HEK293 (cell line): Measurements from ENCODE around the gene RXYLT1.

Experiments used
- CTCF ChIA-PET: fragments of 350-600 bp; formaldehyde crosslinking; extraction: SDS; loops from one replicate; lab custom pipeline; 2021; ENCODE audit warnings: antibody characterized with exemption; lab: Yijun Ruan, JAX
- POLR2A ChIA-PET: fragments of 300-600 bp; formaldehyde crosslinking; extraction: SDS; loops from one replicate; lab custom pipeline; 2020; ENCODE audit warnings: antibody characterized with exemption, inconsistent platforms; lab: Yijun Ruan, JAX
- H3K27ac ChIP-seq: fragments of 200-500 bp; sonication (Bioruptor generic); 2 replicates; pipeline ENCODE4 v1.5.1; 2014; ENCODE audit warnings: low read depth, low read length, control low read depth, inconsistent platforms; ENCODE audit errors: extremely low read depth
- H3K36me3 ChIP-seq, 2 experiments: fragments of 200-500 bp in 1 of 2; sonication (Bioruptor generic) in 1 of 2; 1 replicate in 1 of 2; 2 replicates in 1 of 2; pipeline ENCODE4 v1.5.1; 2014 to 2017; ENCODE audit warnings: inconsistent platforms in 2 of 2, low read length in 2 of 2; ENCODE audit not compliant: control insufficient read depth in 2 of 2, insufficient read depth in 1 of 2
- H3K4me1 ChIP-seq: fragments of 200-500 bp; sonication (Bioruptor generic); 2 replicates; pipeline ENCODE4 v1.5.1; 2014; ENCODE audit warnings: mild to moderate bottlenecking, low read length, inconsistent platforms; ENCODE audit not compliant: control insufficient read depth, insufficient read depth
- H3K4me3 ChIP-seq: 2 replicates; pipeline ENCODE4 v1.5.1; 2011; ENCODE audit warnings: low read depth, mild to moderate bottlenecking, control low read depth, low read length, moderate library complexity
- H3K9me3 ChIP-seq: fragments of 200-500 bp; sonication (Bioruptor generic); 2 replicates; pipeline ENCODE4 v1.5.1; 2014; ENCODE audit warnings: low read depth, low read length, inconsistent platforms; ENCODE audit not compliant: control insufficient read depth, insufficient read depth
- GLIS1 ChIP-seq: fragments of 450-650 bp; formaldehyde crosslinking; IDR thresholded peaks from 2 replicates; pipeline ENCODE4 v1.5.1; 2016; ENCODE audit warnings: missing biosample characterization, missing genetic modification characterization
- KLF17 ChIP-seq: fragments of 450-650 bp; formaldehyde crosslinking; IDR thresholded peaks from 2 replicates; pipeline ENCODE4 v1.5.1; 2016; ENCODE audit warnings: missing biosample characterization, missing genetic modification characterization
- MZF1 ChIP-seq: fragments of 450-650 bp; formaldehyde crosslinking; IDR thresholded peaks from 2 replicates; pipeline ENCODE4 v1.5.1; 2017; ENCODE audit warnings: missing biosample characterization, missing genetic modification characterization, borderline replicate concordance
- OSR2 ChIP-seq: fragments of 450-650 bp; formaldehyde crosslinking; IDR thresholded peaks from 2 replicates; pipeline ENCODE4 v1.5.1; 2016; ENCODE audit warnings: missing biosample characterization, missing genetic modification characterization
- ZBTB49 ChIP-seq: fragments of 450-650 bp; formaldehyde crosslinking; IDR thresholded peaks from 2 replicates; pipeline ENCODE4 v1.5.1; 2016; ENCODE audit warnings: missing biosample characterization, missing genetic modification characterization, low read depth
- ZNF280D ChIP-seq: fragments of 450-650 bp; formaldehyde crosslinking; IDR thresholded peaks from 2 replicates; pipeline ENCODE4 v1.5.1; 2016; ENCODE audit warnings: missing biosample characterization, missing genetic modification characterization
- ZNF350 ChIP-seq: fragments of 450-650 bp; formaldehyde crosslinking; IDR thresholded peaks from 2 replicates; pipeline ENCODE4 v1.5.0; 2017; ENCODE audit warnings: missing biosample characterization, mild to moderate bottlenecking, missing genetic modification characterization
- ZNF518A ChIP-seq: fragments of 450-650 bp; formaldehyde crosslinking; conservative IDR thresholded peaks from 2 replicates; pipeline ENCODE4 v1.5.1; 2016; ENCODE audit warnings: low read depth, missing biosample characterization, missing genetic modification characterization
- ZNF623 ChIP-seq: fragments of 450-650 bp; formaldehyde crosslinking; IDR thresholded peaks from 2 replicates; pipeline ENCODE4 v1.5.1; 2016; ENCODE audit warnings: missing biosample characterization, missing genetic modification characterization
- ZNF692 ChIP-seq: fragments of 450-650 bp; formaldehyde crosslinking; IDR thresholded peaks from 2 replicates; pipeline ENCODE4 v1.5.1; 2016; ENCODE audit warnings: missing biosample characterization, missing genetic modification characterization
- ZNF792 ChIP-seq: fragments of 450-650 bp; formaldehyde crosslinking; IDR thresholded peaks from 2 replicates; pipeline ENCODE4 v1.5.1; 2016; ENCODE audit warnings: missing biosample characterization, missing genetic modification characterization
- ZNF830 ChIP-seq: fragments of 450-650 bp; IDR thresholded peaks from 2 replicates; pipeline ENCODE4 v1.5.0; 2018; ENCODE audit warnings: missing biosample characterization, missing genetic modification characterization, low read depth, mild to moderate bottlenecking, moderate library complexity
- ZSCAN23 ChIP-seq: fragments of 450-650 bp; formaldehyde crosslinking; IDR thresholded peaks from 2 replicates; pipeline ENCODE4 v1.5.1; 2016; ENCODE audit warnings: missing biosample characterization, missing genetic modification characterization

The RXYLT1 gene

GRCh38 chr12:63747553-63747952 lies 32.2 kb upstream of the RXYLT1 start:
- no peaks in the 10 kb centered on the region for H3K4me1 ChIP-seq
- POLR2A ChIA-PET = no interaction called here
- H3K27ac ChIP-seq = no peak overlapping the region
- H3K4me3 ChIP-seq = no peak overlapping the region
- TF ChIP-seq GLIS1 (tag by site-specific recombination) (no peak), ZBTB49 (tag by site-specific recombination) (no peak), MZF1 (tag by site-specific recombination) (no peak), ZNF692 (tag by site-specific recombination) (no peak), ZSCAN23 (tag by site-specific recombination) (no peak), ZNF792 (tag by site-specific recombination) (no peak), ZNF518A (tag by site-specific recombination) (no peak), ZNF280D (tag by site-specific recombination) (no peak), ZNF350 (tag by site-specific recombination) (no peak), ZNF623 (tag by site-specific recombination) (no peak), ZNF830 (no peak), OSR2 (no peak), KLF17 (tag by site-specific recombination) (no peak)
- CTCF ChIA-PET = no interaction called here
- H3K36me3 ChIP-seq = no peaks in the 10 kb centered on the region
- H3K9me3 ChIP-seq = no peaks in the 10 kb centered on the region
